Natural killer cell treated with Interleukin-12 subunit alpha and Interleukin-12 subunit beta and Interleukin-15 and Interleukin-18, amount 100 ng/mL, for 72 hours (primary cell): Measurements from ENCODE around the gene LRMDA. TPM values are rescaled to one million over a fixed set of nuclear protein-coding genes. Genes with fewer than 3 reads are reported as not detected.

Experiments
- ATAC-seq, 2 donors: fragments of 150-1000 bp; cut with Tn5 transposase in 1 of 2; sonication (Bioruptor Pico), chemical (Tn5 transposase) in 1 of 2; 2 replicates each; pipeline ENCODE4 v1.10.0; 2021
- DNase-seq: peaks from one replicate; pipeline ENCODE4 v3.0.0; 2022; ENCODE audit warnings: low spot score
- H3K27ac Mint-ChIP-seq, 2 donors: 1 replicate in 1 of 2; 2 replicates in 1 of 2; pipeline ENCODE4 v1.8.0; 2022; ENCODE audit warnings: mixed read lengths in 2 of 2, mild to moderate bottlenecking in 1 of 2, moderate library complexity in 1 of 2
- H3K27me3 Mint-ChIP-seq, 2 donors: 1 replicate in 1 of 2; 2 replicates in 1 of 2; pipeline ENCODE4 v1.8.0; 2022; ENCODE audit warnings: mixed read lengths in 2 of 2
- H3K36me3 Mint-ChIP-seq: one replicate; pipeline ENCODE4 v1.8.0; 2022; ENCODE audit warnings: mixed read lengths
- H3K4me1 Mint-ChIP-seq, 2 donors: 1 replicate in 1 of 2; 2 replicates in 1 of 2; pipeline ENCODE4 v1.8.0; 2022; ENCODE audit warnings: low read depth in 2 of 2, mixed read lengths in 2 of 2, mild to moderate bottlenecking in 1 of 2
- H3K4me3 Mint-ChIP-seq: one replicate; pipeline ENCODE4 v1.8.0; 2022; ENCODE audit warnings: mixed read lengths
- H3K9me3 Mint-ChIP-seq: 2 replicates; pipeline ENCODE4 v1.8.0; 2022; ENCODE audit warnings: mixed read lengths
- total RNA-seq, 2 donors: library from RNA; stranded (reverse); gene quantifications; one replicate each; pipeline ENCODE4 v1.2.3, GENCODE V29; 2022

Gene LRMDA
- total RNA-seq, 2 donors from 2014 or later: 0.92 to 1.8 TPM

DNA sequence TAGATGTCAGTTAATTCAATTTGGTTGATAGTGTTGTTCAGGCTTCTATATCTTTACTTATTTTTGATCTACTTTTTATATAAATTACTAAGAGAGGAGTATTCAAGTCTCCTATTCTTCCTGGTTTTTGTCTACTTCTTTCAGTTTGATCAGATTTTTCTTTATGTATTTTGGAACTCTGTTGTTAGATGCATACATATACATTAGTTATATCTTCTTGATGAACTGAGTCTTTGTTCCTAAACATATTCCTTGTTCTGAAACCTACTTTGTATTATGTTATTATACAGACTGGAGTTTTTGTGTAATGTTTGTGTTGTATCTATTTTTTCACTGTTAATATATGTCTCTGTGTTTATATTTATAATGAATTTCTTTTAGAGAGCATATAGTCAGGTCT is 118.8 kb downstream of the LRMDA start:
- Mint-ChIP-seq H3K27me3 (peaks cover 7 to 12% of the 10 kb centered on the region in 2 donors), H3K27ac (no peak overlapping the region), H3K4me1 (peaks cover 6 to 8% of the 10 kb centered on the region in 2 donors), H3K36me3 (no peaks in the 10 kb centered on the region), H3K4me3 (no peak overlapping the region), H3K9me3 (peaks cover 3% of the 10 kb centered on the region)
- ATAC-seq (no peak), DNase-seq (no peak)

DNA sequence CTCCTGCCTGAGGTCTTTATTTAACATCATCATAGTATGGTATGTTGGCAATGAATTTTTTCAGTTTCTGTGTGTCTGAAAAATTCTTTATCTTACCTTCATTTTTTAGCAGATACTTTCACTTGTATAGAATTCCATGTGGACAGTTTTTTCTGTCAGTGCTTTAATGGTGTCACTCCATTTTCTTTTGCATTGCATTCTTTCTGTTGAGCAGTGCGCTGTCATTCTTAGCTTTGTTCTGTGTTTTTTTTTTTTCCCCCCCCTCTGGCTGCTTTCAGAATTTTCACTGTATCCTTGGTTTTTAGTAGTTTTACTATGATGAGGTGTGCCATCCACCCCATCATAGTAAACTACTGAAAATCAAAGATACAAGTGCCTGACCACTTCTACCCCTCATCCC is 120.7 kb downstream of the LRMDA start:
- Mint-ChIP-seq H3K27ac (no peak overlapping the region), H3K4me1 (peaks cover 3 to 5% of the 10 kb centered on the region in 2 donors), H3K9me3 (peaks cover 3% of the 10 kb centered on the region), H3K36me3 (no peaks in the 10 kb centered on the region), H3K4me3 (no peak overlapping the region), H3K27me3 (peaks cover 7 to 14% of the 10 kb centered on the region in 2 donors)
- ATAC-seq (no peak), DNase-seq (no peak)

- Mint-ChIP-seq H3K4me1 (no peaks in the 10 kb centered on the region), H3K27me3 (peaks cover 7 to 14% of the 10 kb centered on the region in 2 donors), H3K9me3 (peaks cover 3% of the 10 kb centered on the region), H3K27ac (no peak overlapping the region), H3K4me3 (no peak overlapping the region), H3K36me3 (no peaks in the 10 kb centered on the region)
- DNase-seq: no peak
- no peak for ATAC-seq
Observed at GRCh38 chr10:75553550-75553949, 122.1 kb downstream of the LRMDA start.

DNA sequence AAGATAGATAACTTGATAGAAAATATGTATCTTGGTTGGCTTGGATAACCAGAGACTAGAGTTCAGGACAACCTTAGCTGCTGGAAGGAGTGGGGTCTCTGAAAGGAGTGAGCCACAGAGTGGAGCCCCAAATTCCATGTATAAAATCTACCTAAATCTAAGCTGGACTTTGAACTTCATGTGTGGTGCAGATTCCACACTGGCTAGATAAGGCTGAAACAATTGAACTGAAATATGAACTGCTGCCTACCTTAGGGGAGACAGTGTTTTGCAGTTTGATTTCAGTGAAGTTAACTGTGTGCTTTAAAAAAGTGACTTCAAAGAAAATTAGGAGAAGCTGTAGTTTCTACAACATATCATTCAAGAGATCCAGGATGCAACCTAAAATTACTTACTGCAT is 123.9 kb downstream of the LRMDA start:
- Mint-ChIP-seq H3K36me3 (no peaks in the 10 kb centered on the region), H3K4me3 (no peak overlapping the region), H3K27ac (no peak overlapping the region), H3K9me3 (peaks cover 3% of the 10 kb centered on the region), H3K4me1 (no peaks in the 10 kb centered on the region), H3K27me3 (peaks cover 7 to 14% of the 10 kb centered on the region in 2 donors)
- no peak for DNase-seq
- no peak for ATAC-seq

DNA sequence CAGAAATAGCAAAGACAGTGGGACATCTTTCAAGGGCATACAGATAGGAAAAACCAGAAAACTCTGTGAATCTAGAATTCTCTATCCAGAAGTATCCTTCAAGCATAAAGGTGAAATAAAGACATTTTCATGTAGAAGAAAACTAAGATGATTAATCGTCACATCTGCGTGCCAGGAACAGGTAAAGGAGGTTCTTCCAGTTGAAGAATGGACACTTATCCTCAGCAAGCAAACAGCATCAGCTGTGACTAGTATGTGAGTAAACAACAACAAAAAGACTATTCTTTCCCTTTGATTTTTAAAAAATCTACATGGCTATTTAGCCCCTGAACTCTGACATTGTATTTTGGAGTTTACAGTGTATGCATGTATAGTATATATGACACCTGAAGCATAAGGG is 124.9 kb downstream of the LRMDA start:
- ATAC-seq: no peak

DNA sequence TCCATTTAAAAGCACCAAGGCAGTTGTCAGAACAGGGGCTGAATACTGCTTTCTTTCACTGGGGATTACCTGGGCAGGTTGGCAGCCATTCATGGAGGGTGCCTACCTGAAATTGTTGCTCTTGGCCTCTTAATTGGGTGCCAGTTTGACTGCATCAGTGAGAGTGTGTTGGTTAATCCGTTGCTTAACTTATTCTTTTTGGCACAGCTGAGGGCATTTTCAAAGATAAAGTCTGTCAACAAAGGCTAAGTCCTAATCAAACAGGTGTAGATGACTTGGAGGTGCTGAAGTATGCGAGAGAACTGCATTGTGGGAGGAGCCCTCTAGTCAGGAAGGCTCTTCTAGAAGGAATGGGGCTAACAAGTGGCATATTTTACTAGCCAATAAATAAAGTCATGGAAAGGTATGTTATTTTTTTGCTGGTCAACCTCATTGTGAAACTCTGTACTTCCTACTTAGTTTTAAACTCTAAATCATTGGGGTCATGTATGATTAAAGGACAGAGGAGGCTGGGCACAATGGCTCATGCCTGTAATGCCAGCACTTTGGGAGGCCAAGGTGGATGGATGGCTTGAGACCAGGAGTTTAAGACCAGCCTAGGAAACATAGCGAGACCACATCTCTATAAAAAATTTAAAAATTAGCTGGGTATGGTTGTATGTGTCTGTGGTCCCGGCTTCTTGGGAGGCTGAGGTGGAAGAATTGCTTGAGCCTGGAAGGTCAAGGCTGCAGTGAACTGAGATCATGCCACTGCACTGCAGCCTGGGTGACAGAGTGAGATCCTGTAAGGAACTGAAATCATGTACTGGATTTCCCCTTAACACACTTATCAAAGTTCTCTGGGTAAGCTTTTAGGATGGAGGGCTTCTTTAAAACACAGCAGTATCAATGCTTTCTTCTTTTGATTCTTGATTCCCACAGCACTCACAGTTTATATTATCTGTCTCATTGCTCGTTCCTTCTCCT is 134.1 kb downstream of the LRMDA start:
- no peak for ATAC-seq
- H3K9me3 Mint-ChIP-seq: peaks cover 3% of the 10 kb centered on the region
- H3K4me3 Mint-ChIP-seq: no peak overlapping the region
- no peak overlapping the region for H3K27ac Mint-ChIP-seq
- peaks cover 0 to 12% of the 10 kb centered on the region in 2 donors for H3K27me3 Mint-ChIP-seq
- no peak for DNase-seq
- no peaks in the 10 kb centered on the region for H3K4me1 Mint-ChIP-seq
- no peaks in the 10 kb centered on the region for H3K36me3 Mint-ChIP-seq

More for the DNA sequence above, 124.9 kb downstream of the LRMDA start:
- Mint-ChIP-seq H3K36me3 (no peaks in the 10 kb centered on the region), H3K27me3 (peaks cover 7 to 14% of the 10 kb centered on the region in 2 donors), H3K4me3 (no peak overlapping the region), H3K4me1 (no peaks in the 10 kb centered on the region), H3K27ac (no peak overlapping the region), H3K9me3 (peaks cover 3% of the 10 kb centered on the region)
- no peak for DNase-seq

- Mint-ChIP-seq H3K27ac (no peak overlapping the region), H3K27me3 (peaks cover 0 to 12% of the 10 kb centered on the region in 2 donors), H3K4me1 (no peaks in the 10 kb centered on the region), H3K9me3 (no peaks in the 10 kb centered on the region), H3K4me3 (no peak overlapping the region), H3K36me3 (peaks cover 6% of the 10 kb centered on the region)
- ATAC-seq: no peak
- DNase-seq: no peak
Observed at GRCh38 chr10:75568450-75569130, 137.2 kb downstream of the LRMDA start.

- peaks cover 5% of the 10 kb centered on the region for H3K9me3 Mint-ChIP-seq
- H3K4me1 Mint-ChIP-seq: no peaks in the 10 kb centered on the region
Observed at GRCh38 chr10:75569506-75569905, 138.1 kb downstream of the LRMDA start.

GRCh38 chr10:75572478-75572877 is 141.1 kb downstream of the LRMDA start:
- no peak overlapping the region for H3K4me3 Mint-ChIP-seq
- H3K9me3 Mint-ChIP-seq: peaks cover 14% of the 10 kb centered on the region
- no peak for ATAC-seq
- DNase-seq: no peak
- H3K4me1 Mint-ChIP-seq: no peaks in the 10 kb centered on the region
- H3K27ac Mint-ChIP-seq: no peak overlapping the region
- peaks cover 2 to 9% of the 10 kb centered on the region in 2 donors for H3K27me3 Mint-ChIP-seq
- peaks cover 13% of the 10 kb centered on the region for H3K36me3 Mint-ChIP-seq

More at GRCh38 chr10:75569506-75569905, 138.1 kb downstream of the LRMDA start:
- DNase-seq (no peak), ATAC-seq (no peak)
- H3K36me3 Mint-ChIP-seq: peaks cover 6% of the 10 kb centered on the region
- H3K27ac Mint-ChIP-seq: no peak overlapping the region
- H3K27me3 Mint-ChIP-seq: peaks cover 0 to 12% of the 10 kb centered on the region in 2 donors
- no peak overlapping the region for H3K4me3 Mint-ChIP-seq

- no peak overlapping the region for H3K4me3 Mint-ChIP-seq
- H3K36me3 Mint-ChIP-seq: peaks cover 25% of the 10 kb centered on the region
- no peak for ATAC-seq
Observed at GRCh38 chr10:75575940-75576339, 144.5 kb downstream of the LRMDA start.

GRCh38 chr10:75582102-75582501 is 150.7 kb downstream of the LRMDA start:
- no peak overlapping the region for H3K27ac Mint-ChIP-seq
- ATAC-seq (no peak), DNase-seq (no peak)
- H3K9me3 Mint-ChIP-seq: peaks cover 13% of the 10 kb centered on the region
- no peak overlapping the region for H3K4me3 Mint-ChIP-seq
- peaks cover 29% of the 10 kb centered on the region for H3K36me3 Mint-ChIP-seq
- peaks cover 3 to 10% of the 10 kb centered on the region in 2 donors for H3K27me3 Mint-ChIP-seq
- no peaks in the 10 kb centered on the region for H3K4me1 Mint-ChIP-seq

More at GRCh38 chr10:75575940-75576339, 144.5 kb downstream of the LRMDA start:
- DNase-seq: no peak
- Mint-ChIP-seq H3K27ac (no peak overlapping the region), H3K4me1 (no peaks in the 10 kb centered on the region), H3K27me3 (peaks cover 4 to 14% of the 10 kb centered on the region in 2 donors), H3K9me3 (peaks cover 14% of the 10 kb centered on the region)

DNA sequence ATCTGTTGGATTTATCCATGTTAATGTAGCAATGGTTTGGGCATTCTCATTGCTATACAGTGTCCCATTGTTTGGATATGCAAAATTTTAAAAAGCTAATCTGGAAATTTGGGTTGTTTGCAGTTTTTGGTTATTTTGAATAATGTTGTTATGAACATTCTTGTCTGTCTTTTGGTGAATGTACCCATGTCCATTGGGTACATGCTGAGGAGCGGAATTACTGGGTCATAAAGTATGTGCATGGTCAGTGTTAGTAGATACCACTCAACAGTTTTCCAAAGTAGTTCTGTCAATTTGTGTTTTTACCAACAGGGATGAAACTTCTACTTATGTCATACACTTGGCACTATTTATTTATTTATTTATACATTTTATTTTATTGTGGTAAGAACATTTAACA is 153.9 kb downstream of the LRMDA start:
- Mint-ChIP-seq H3K4me3 (no peak overlapping the region), H3K27me3 (peaks cover 0 to 3% of the 10 kb centered on the region in 2 donors), H3K27ac (no peak overlapping the region), H3K4me1 (no peaks in the 10 kb centered on the region), H3K36me3 (peaks cover 17% of the 10 kb centered on the region), H3K9me3 (peaks cover 9% of the 10 kb centered on the region)
- DNase-seq (no peak), ATAC-seq (no peak)

GRCh38 chr10:75586814-75587213 is 155.4 kb downstream of the LRMDA start:
- Mint-ChIP-seq H3K4me1 (no peaks in the 10 kb centered on the region), H3K9me3 (peaks cover 9% of the 10 kb centered on the region), H3K36me3 (peaks cover 13% of the 10 kb centered on the region), H3K27ac (no peak overlapping the region), H3K4me3 (no peak overlapping the region), H3K27me3 (peaks cover 0 to 5% of the 10 kb centered on the region in 2 donors)
- DNase-seq: no peak
- no peak for ATAC-seq

DNA sequence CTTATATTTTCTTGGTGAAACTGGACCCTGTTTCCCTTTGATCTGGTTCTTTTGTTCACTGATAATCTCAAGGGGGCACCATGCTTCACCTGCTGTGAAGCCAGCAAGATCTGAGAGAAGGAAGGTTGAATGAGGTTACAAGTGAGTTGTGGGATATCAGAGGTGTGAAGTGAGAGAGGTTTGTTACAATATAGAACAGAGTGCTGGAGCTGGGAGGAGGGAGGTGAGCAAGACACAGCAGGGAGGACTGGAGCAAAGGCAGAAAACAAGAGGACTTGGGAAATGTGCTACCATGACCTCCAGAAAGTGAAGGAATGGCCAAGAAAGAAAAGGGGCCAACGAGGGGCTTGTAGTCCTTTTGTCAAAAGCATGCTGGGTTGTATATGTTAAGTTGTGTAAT is 156.6 kb downstream of the LRMDA start:
- no peaks in the 10 kb centered on the region for H3K4me1 Mint-ChIP-seq
- peaks cover 0 to 9% of the 10 kb centered on the region in 2 donors for H3K27me3 Mint-ChIP-seq
- H3K27ac Mint-ChIP-seq: no peak overlapping the region
- H3K36me3 Mint-ChIP-seq: peaks cover 8% of the 10 kb centered on the region
- no peak for ATAC-seq
- peaks cover 4% of the 10 kb centered on the region for H3K9me3 Mint-ChIP-seq
- no peak overlapping the region for H3K4me3 Mint-ChIP-seq
- DNase-seq: no peak
